Tibial nerve (tissue), 4 donors: ENCODE measurements around the gene OR2T27. TPM values are rescaled to one million over a fixed set of nuclear protein-coding genes. Genes with fewer than 3 reads are reported as not detected.
"Not testable (repeated sequence)": the region's sequence is repeated elsewhere in the genome, so short reads cannot be mapped to it uniquely, and the experiment has no call there.

Experiments
- DNase-seq, 2 donors: peaks; one replicate each; pipeline ENCODE4 v3.0.0-alpha.2; 2019; ENCODE audit warnings: low spot score in 2 of 2
- H3K27ac ChIP-seq, 4 donors: fragments of 200-600 bp; sonication (generic) in 3 of 4; one replicate each; pipeline ENCODE4 v1.5.1; 2017 to 2019; ENCODE audit warnings: mild to moderate bottlenecking in 1 of 4
- H3K27me3 ChIP-seq, 2 donors: fragments of 200-600 bp; sonication (generic) in 1 of 2; one replicate each; pipeline versions ENCODE4 v1.5.1 to v1.6.0; 2017 to 2019
- H3K36me3 ChIP-seq, 3 donors: fragments of 200-600 bp; sonication (generic); one replicate each; pipeline ENCODE4 v1.5.1; 2018 to 2019
- H3K4me1 ChIP-seq, 4 donors: fragments of 200-600 bp; sonication (generic) in 3 of 4; one replicate each; pipeline ENCODE4 v1.5.1; 2017 to 2019
- H3K4me3 ChIP-seq, 4 donors: fragments of 200-600 bp; sonication (generic) in 3 of 4; one replicate each; pipeline ENCODE4 v1.5.1; 2017 to 2019; ENCODE audit warnings: mild to moderate bottlenecking in 1 of 4, moderate library complexity in 1 of 4
- H3K9me3 ChIP-seq, 4 donors: fragments of 200-600 bp; sonication (generic) in 3 of 4; one replicate each; pipeline ENCODE4 v1.5.1; 2017 to 2019
- EP300 ChIP-seq, 2 donors: sonication (generic); formaldehyde crosslinking; IDR thresholded peaks; one replicate each; pipeline ENCODE4 v1.6.1; 2017; ENCODE audit warnings: antibody characterized with exemption in 2 of 2, mild to moderate bottlenecking in 1 of 2
- POLR2A ChIP-seq, 2 donors: fragments of 450-650 bp; IDR thresholded peaks; one replicate each; pipeline ENCODE4 v1.6.1; 2017; ENCODE audit warnings: antibody characterized with exemption in 2 of 2, mild to moderate bottlenecking in 2 of 2, moderate library complexity in 2 of 2
- WGBS, 2 donors: methylation state at CpG; one replicate each; pipeline ENCODE4 v1.1.5; 2018; 5-methylcytosine and 5-hydroxymethylcytosine counted together
- total RNA-seq, 4 donors: library from RNA; depleted of rRNA; stranded (reverse); fragments of >200 nt; gene quantifications; one replicate each; pipeline ENCODE4 v1.1.0, GENCODE V29; 2016
- TF ChIP-seq, protein P1 (sequence below), 5 experiments: fragments of 200-600 bp in 3 of 5; fragments of 450-650 bp in 2 of 5; sonication (generic) in 3 of 5; IDR thresholded peaks; one replicate each; pipeline ENCODE4 v1.5.1; 2016 to 2019; ENCODE audit warnings: antibody characterized with exemption in 5 of 5, mild to moderate bottlenecking in 3 of 5, moderate library complexity in 2 of 5

OR2T27 gene, protein sequence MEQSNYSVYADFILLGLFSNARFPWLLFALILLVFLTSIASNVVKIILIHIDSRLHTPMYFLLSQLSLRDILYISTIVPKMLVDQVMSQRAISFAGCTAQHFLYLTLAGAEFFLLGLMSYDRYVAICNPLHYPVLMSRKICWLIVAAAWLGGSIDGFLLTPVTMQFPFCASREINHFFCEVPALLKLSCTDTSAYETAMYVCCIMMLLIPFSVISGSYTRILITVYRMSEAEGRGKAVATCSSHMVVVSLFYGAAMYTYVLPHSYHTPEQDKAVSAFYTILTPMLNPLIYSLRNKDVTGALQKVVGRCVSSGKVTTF
- not detected for total RNA-seq

DNA sequence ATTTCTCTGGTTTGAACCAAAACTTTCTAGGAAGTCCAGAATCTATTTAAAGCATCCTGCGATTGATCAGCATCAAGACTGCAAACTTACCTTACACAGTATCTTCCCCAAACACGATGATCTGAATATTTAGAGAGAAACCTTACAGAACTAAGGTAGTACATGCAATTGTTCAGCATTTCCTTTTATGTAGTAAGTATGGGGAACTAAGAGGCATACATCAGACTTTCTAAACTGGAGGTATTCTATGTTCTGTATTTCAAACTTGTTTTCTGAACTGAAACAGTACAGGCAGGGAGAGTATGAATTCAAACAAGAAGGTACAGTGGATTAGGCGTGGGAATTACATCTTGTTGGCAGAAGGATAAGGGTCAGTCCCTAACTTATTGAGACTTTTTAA, at the start of gene OR2T27:
Gene OR2T27, minus strand, starts transcription at position 175 of the 400 bp plus-strand sequence. CDS start 4,644 bp downstream, outside the sequence.
- not testable (repeated sequence) for H3K9me3 ChIP-seq, DNase-seq, H3K4me1 ChIP-seq, H3K4me3 ChIP-seq, H3K27me3 ChIP-seq, H3K27ac ChIP-seq, H3K36me3 ChIP-seq
- 80 to 100% methylated on average over 1 to 2 of the region's 3 CpGs for WGBS, 2 donors

DNA sequence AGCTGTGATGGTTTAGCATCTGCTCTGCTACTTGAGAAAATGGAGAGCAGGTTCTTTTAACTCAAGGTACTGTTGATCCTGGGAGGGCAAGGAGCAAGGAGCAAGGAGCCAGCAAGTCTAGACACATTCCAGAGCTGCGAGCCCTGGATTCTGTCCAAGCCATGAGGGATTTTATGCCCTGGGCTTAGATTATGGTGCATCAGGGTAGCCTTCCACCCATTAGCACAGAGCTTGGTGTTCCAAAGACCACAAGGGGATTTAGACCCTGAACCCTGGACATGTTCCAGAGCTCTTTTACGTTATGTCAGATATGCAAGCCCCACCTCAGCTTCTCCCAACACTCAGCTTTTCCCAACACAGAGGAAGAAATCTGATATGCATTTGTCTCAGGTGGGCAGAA, 49.3 kb upstream of the OR2T27 start:
- Histone ChIP-seq H3K4me1 (no peaks in the 10 kb centered on the region), H3K27ac (no peak overlapping the region), H3K4me3 (no peak overlapping the region), H3K9me3 (no peaks in the 10 kb centered on the region), H3K27me3 (no peaks in the 10 kb centered on the region), H3K36me3 (no peaks in the 10 kb centered on the region)
- TF ChIP-seq EP300 (IDR thresholded peaks at IDR 0.05) (no peak), POLR2A (IDR thresholded peaks at IDR 0.05) (no peak)
- TF ChIP-seq, protein P1, sequence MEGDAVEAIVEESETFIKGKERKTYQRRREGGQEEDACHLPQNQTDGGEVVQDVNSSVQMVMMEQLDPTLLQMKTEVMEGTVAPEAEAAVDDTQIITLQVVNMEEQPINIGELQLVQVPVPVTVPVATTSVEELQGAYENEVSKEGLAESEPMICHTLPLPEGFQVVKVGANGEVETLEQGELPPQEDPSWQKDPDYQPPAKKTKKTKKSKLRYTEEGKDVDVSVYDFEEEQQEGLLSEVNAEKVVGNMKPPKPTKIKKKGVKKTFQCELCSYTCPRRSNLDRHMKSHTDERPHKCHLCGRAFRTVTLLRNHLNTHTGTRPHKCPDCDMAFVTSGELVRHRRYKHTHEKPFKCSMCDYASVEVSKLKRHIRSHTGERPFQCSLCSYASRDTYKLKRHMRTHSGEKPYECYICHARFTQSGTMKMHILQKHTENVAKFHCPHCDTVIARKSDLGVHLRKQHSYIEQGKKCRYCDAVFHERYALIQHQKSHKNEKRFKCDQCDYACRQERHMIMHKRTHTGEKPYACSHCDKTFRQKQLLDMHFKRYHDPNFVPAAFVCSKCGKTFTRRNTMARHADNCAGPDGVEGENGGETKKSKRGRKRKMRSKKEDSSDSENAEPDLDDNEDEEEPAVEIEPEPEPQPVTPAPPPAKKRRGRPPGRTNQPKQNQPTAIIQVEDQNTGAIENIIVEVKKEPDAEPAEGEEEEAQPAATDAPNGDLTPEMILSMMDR (IDR thresholded peaks at IDR 0.05): no peak
- 35 to 67% methylated on average over 2 of the region's 2 CpGs for WGBS, 2 donors
- no peak for DNase-seq

DNA sequence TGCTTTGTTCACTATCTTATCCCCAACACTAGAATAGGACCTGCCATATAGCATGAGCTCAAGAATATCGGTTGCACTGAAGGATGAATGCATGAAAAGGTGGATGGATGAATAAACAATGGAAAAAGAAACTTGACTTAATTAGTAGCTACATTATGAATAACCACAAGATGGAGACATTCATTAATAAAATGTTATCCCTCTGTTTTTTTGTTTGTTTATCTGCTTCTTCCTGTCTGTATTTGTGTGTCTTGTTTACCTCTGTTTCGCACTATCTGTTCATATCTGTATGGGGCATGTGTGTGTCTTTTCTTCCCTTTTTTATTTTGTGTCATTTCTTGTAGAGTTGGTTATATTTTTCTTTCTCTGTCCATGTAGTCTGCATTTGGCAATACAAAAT, 48.3 kb upstream of the OR2T27 start:
- H3K27me3 ChIP-seq: no peaks in the 10 kb centered on the region
- H3K27ac ChIP-seq: no peak overlapping the region
- 83 to 84% methylated on average over 2 of the region's 2 CpGs for WGBS, 2 donors
- no peak for TF ChIP-seq POLR2A (IDR thresholded peaks at IDR 0.05)
- TF ChIP-seq, protein P1 (IDR thresholded peaks at IDR 0.05): no peak
- no peak for TF ChIP-seq EP300 (IDR thresholded peaks at IDR 0.05)
- H3K9me3 ChIP-seq: no peaks in the 10 kb centered on the region
- H3K4me3 ChIP-seq: no peak overlapping the region
- H3K4me1 ChIP-seq: no peaks in the 10 kb centered on the region
- DNase-seq: no peak
- no peaks in the 10 kb centered on the region for H3K36me3 ChIP-seq

DNA sequence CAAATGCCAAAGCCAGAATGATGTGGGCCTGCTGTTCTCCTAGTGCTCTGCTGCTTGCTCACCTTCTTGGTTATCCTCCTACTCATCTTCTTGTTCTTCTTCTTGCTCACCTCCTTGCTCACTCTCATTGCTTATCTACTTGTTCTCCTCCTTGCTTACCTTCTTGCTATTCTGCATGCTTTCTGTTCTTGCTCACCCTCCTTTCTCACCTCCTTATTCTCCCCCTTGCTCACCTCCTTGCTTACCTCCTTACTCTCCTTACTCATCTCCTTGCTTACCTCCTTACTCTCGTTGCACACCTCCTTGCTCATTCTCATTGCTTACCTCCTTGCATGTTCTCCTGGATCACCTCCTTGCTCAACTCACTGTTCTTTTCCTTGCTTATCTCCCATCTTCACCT, 47.4 kb upstream of the OR2T27 start, which contains the start of gene OR14I1:
Gene OR14I1, minus strand, starts transcription at position 53 of the 400 bp plus-strand sequence.
- no peak for DNase-seq
- TF ChIP-seq POLR2A (IDR thresholded peaks at IDR 0.05) (no peak), EP300 (IDR thresholded peaks at IDR 0.05) (no peak)
- TF ChIP-seq, protein P1 (IDR thresholded peaks at IDR 0.05): no peak
- Histone ChIP-seq H3K4me1 (no peaks in the 10 kb centered on the region), H3K27ac (no peak within 1 kb of the TSS), H3K36me3 (no peaks in the 10 kb centered on the region), H3K27me3 (no peaks in the 10 kb centered on the region), H3K4me3 (no peak within 1 kb of the TSS), H3K9me3 (no peaks in the 10 kb centered on the region)
- 60 to 63% methylated on average over 1 of the region's 1 CpG for WGBS, 2 donors

DNA sequence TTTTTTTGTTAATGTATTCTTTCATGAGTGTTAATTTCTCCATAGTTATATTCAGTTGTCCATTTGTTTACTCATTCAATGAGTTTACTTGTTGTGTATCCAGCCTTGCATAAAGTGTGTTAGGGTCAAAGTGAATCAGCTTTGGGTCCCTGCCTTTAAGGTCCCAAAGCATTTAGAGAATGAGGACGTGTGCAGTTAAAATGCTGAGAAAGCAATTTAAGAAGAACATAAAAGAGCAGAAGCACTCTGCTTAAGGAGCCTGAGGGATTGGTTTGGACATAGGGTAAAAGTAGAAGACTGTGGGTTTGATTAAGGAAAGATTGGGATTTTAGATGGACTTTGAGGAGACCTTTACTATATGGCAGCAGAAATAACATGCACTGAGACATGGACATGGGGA, 43.8 kb upstream of the OR2T27 start:
- Histone ChIP-seq H3K27ac (no peak overlapping the region), H3K4me1 (no peaks in the 10 kb centered on the region), H3K9me3 (no peaks in the 10 kb centered on the region), H3K36me3 (no peaks in the 10 kb centered on the region), H3K4me3 (no peak overlapping the region), H3K27me3 (no peaks in the 10 kb centered on the region)
- no peak for DNase-seq
- no peak for TF ChIP-seq POLR2A (IDR thresholded peaks at IDR 0.05)
- TF ChIP-seq, protein P1 (IDR thresholded peaks at IDR 0.05): no peak
- TF ChIP-seq EP300 (IDR thresholded peaks at IDR 0.05): no peak
- 37 to 50% methylated on average over 1 of the region's 1 CpG for whole genome bisulfite sequencing, 2 donors
